ENCODE results near the gene EIF2B4. TPM values are rescaled to one million over a fixed set of nuclear protein-coding genes. Genes with fewer than 3 reads are reported as not detected.
"Not testable (repeated sequence)": the region's sequence is repeated elsewhere in the genome, so short reads cannot be mapped to it uniquely, and the experiment has no call there.

Gene EIF2B4
- total and polyA plus RNA-seq, 2 experiments from 2014 or later = 51.4 to 64.0 TPM

- TF ChIP-seq ZNF462 (CRISPR knock-in tag; IDR thresholded peaks at IDR 0.05) (no peak), CTCF (conservative IDR thresholded peaks at IDR 0.05; ENCODE audit: low read depth in 2 of 2) (no peak), STAT1 (IDR thresholded peaks at IDR 0.05; ENCODE audit: unreplicated experiment) (no peak)
Measured at GRCh38 chr2:27322301-27322765, 47.8 kb downstream of the EIF2B4 start (continued).

- H3K79me2 ChIP-seq (replicated peaks; ENCODE audit: insufficient read depth) = peaks cover 5% of the 10 kb centered on the region
- H3F3A ChIP-seq (replicated peaks; ENCODE audit: low read depth) = peaks cover 17% of the 10 kb centered on the region; the same call in 1 of the 2 replicates
- H3K36me3 Mint-ChIP-seq (ENCODE audit: low read depth) = peaks cover 7% of the 10 kb centered on the region; the same call in 2 of the 3 replicates
- no peaks in the 10 kb centered on the region for H3K9me2 ChIP-seq (ENCODE audit: insufficient read depth)
- H3K27me3 ChIP-seq (ENCODE audit: insufficient read depth) = no peaks in the 10 kb centered on the region
- peak overlapping the region; percentile 98 for H3K4me3 Mint-ChIP-seq
- DNase-seq (ENCODE audit: low spot score) (peak; percentile 78), ATAC-seq (peak; percentile 44)
- peaks cover 19% of the 10 kb centered on the region for H3K4me1 ChIP-seq (ENCODE audit: insufficient read depth)
- peak overlapping the region; percentile 2; the same call in 1 of the 2 replicates for H3K27ac Mint-ChIP-seq
- H2AFZ ChIP-seq = no peak overlapping the region
- H3K4me3 ChIP-seq = no peak overlapping the region
- peaks cover 4% of the 10 kb centered on the region for H3K27me3 Mint-ChIP-seq (ENCODE audit: insufficient read depth, low read depth, poor library complexity)
- H4K20me1 ChIP-seq (replicated peaks; ENCODE audit: insufficient read depth) = no peaks in the 10 kb centered on the region
- no peak overlapping the region for H3K4me2 ChIP-seq
- peak overlapping the region; percentile 20; the same call in 1 of the 2 replicates for H3K27ac ChIP-seq (ENCODE audit: low read depth)
- H3K9me3 Mint-ChIP-seq = no peaks in the 10 kb centered on the region
- TF ChIP-seq CTCF (conservative IDR thresholded peaks at IDR 0.05; ENCODE audit: low read depth in 2 of 2) (peak; percentile 41 to 52), EZH2phosphoT487 (IDR thresholded peaks at IDR 0.05; ENCODE audit: unreplicated experiment) (no peak)
- 0 out of 2 replicates have a peak, but pooled peaks cover under 1% of the 10 kb centered on the region for H3K36me3 ChIP-seq (ENCODE audit: insufficient read depth)
- peaks cover 17% of the 10 kb centered on the region for H3K4me1 Mint-ChIP-seq
Measured at GRCh38 chr2:27320958-27321543, 49.1 kb downstream of the EIF2B4 start.

- H2AFZ ChIP-seq = not testable (repeated sequence)
Measured at GRCh38 chr2:27319839-27320238, 50.3 kb downstream of the EIF2B4 start.

More at GRCh38 chr2:27319839-27320238, 50.3 kb downstream of the EIF2B4 start:
- not testable (repeated sequence) for H3K27me3 Mint-ChIP-seq (ENCODE audit: insufficient read depth, low read depth, poor library complexity); H3K27me3 ChIP-seq (ENCODE audit: insufficient read depth); H3K9me3 Mint-ChIP-seq; ATAC-seq; H3K4me3 ChIP-seq; H3K79me2 ChIP-seq (replicated peaks; ENCODE audit: insufficient read depth); H3K36me3 ChIP-seq (ENCODE audit: insufficient read depth); H4K20me1 ChIP-seq (replicated peaks; ENCODE audit: insufficient read depth); H3K36me3 Mint-ChIP-seq (ENCODE audit: low read depth); H3K9me2 ChIP-seq (ENCODE audit: insufficient read depth); DNase-seq (ENCODE audit: low spot score); H3K27ac Mint-ChIP-seq; H3K4me2 ChIP-seq; H3K4me3 Mint-ChIP-seq; H3K27ac ChIP-seq (ENCODE audit: low read depth)
- peaks cover 25% of the 10 kb centered on the region for H3K4me1 Mint-ChIP-seq
- H3F3A ChIP-seq (replicated peaks; ENCODE audit: low read depth) = 0 out of 2 replicates have a peak, but pooled peaks cover 10% of the 10 kb centered on the region
- peaks cover 26% of the 10 kb centered on the region for H3K4me1 ChIP-seq (ENCODE audit: insufficient read depth)

Data from GM23338 (cell line).